ENCODE data around the gene RNF10. TPM values are rescaled to one million over a fixed set of nuclear protein-coding genes. Genes with fewer than 3 reads are reported as not detected.

RNF10 gene
- polyA plus RNA-seq, 2 donors: 110 to 288 TPM

GRCh38 chr12:120571299-120571698, 37.1 kb downstream of the RNF10 start:
- Histone ChIP-seq H3K4me1 (ENCODE audit: control insufficient read depth in 2 of 2, insufficient read depth in 2 of 2, low read length in 1 of 2) (no peaks in the 10 kb centered on the region), H3K4me3 (ENCODE audit: low read depth in 1 of 2, low read length in 2 of 2) (no peak overlapping the region), H3K36me3 (ENCODE audit: control insufficient read depth in 2 of 2, insufficient read depth in 2 of 2, low read length in 1 of 2) (peaks cover 12 to 29% of the 10 kb centered on the region in 2 donors), H3K27ac (ENCODE audit: low read depth in 2 of 2, low read length in 1 of 2) (no peak overlapping the region), H3K27me3 (ENCODE audit: control insufficient read depth in 1 of 2, insufficient read depth in 2 of 2, low read length in 2 of 2) (no peaks in the 10 kb centered on the region), H3K9me3 (ENCODE audit: control insufficient read depth in 2 of 2, insufficient read depth in 1 of 2, low read depth in 1 of 2, low read length in 1 of 2) (no peaks in the 10 kb centered on the region)
- 73 to 74% methylated on average over 5 of the region's 5 CpGs for WGBS, 2 donors

GRCh38 chr12:120573560-120573959, 39.4 kb downstream of the RNF10 start:
- H3K27ac ChIP-seq (ENCODE audit: low read depth in 2 of 2, low read length in 1 of 2): no peak overlapping the region
- H3K27me3 ChIP-seq (ENCODE audit: control insufficient read depth in 1 of 2, insufficient read depth in 2 of 2, low read length in 2 of 2): no peaks in the 10 kb centered on the region
- H3K4me1 ChIP-seq (ENCODE audit: control insufficient read depth in 2 of 2, insufficient read depth in 2 of 2, low read length in 1 of 2): no peaks in the 10 kb centered on the region
- no peaks in the 10 kb centered on the region for H3K9me3 ChIP-seq (ENCODE audit: control insufficient read depth in 2 of 2, insufficient read depth in 1 of 2, low read depth in 1 of 2, low read length in 1 of 2)
- 56 to 71% methylated on average over 6 of the region's 6 CpGs for WGBS, 2 donors
- no peak overlapping the region for H3K4me3 ChIP-seq (ENCODE audit: low read depth in 1 of 2, low read length in 2 of 2)
- H3K36me3 ChIP-seq (ENCODE audit: control insufficient read depth in 2 of 2, insufficient read depth in 2 of 2, low read length in 1 of 2): peaks cover 15 to 28% of the 10 kb centered on the region in 2 donors

- H3K4me1 ChIP-seq (ENCODE audit: control insufficient read depth in 2 of 2, insufficient read depth in 2 of 2, low read length in 1 of 2): no peaks in the 10 kb centered on the region
- WGBS, 2 donors: 86 to 96% methylated on average over 2 of the region's 2 CpGs
These were observed 40.0 kb downstream of the RNF10 start for GRCh38 chr12:120574106-120574505.

GRCh38 chr12:120579179-120579578, 45.0 kb downstream of the RNF10 start:
- 90 to 91% methylated on average over 1 of the region's 1 CpG for WGBS, 2 donors
- no peaks in the 10 kb centered on the region for H3K4me1 ChIP-seq (ENCODE audit: control insufficient read depth in 2 of 2, insufficient read depth in 2 of 2, low read length in 1 of 2)
- H3K36me3 ChIP-seq (ENCODE audit: control insufficient read depth in 2 of 2, insufficient read depth in 2 of 2, low read length in 1 of 2): peaks cover 10 to 24% of the 10 kb centered on the region in 2 donors
- H3K9me3 ChIP-seq (ENCODE audit: control insufficient read depth in 2 of 2, insufficient read depth in 1 of 2, low read depth in 1 of 2, low read length in 1 of 2): no peaks in the 10 kb centered on the region
- no peaks in the 10 kb centered on the region for H3K27me3 ChIP-seq (ENCODE audit: control insufficient read depth in 1 of 2, insufficient read depth in 2 of 2, low read length in 2 of 2)
- no peak overlapping the region for H3K27ac ChIP-seq (ENCODE audit: low read depth in 2 of 2, low read length in 1 of 2)
- no peak overlapping the region for H3K4me3 ChIP-seq (ENCODE audit: low read depth in 1 of 2, low read length in 2 of 2)

More at GRCh38 chr12:120574106-120574505, 40.0 kb downstream of the RNF10 start:
- no peak overlapping the region for H3K27ac ChIP-seq (ENCODE audit: low read depth in 2 of 2, low read length in 1 of 2)
- no peak overlapping the region for H3K4me3 ChIP-seq (ENCODE audit: low read depth in 1 of 2, low read length in 2 of 2)
- peaks cover 15 to 30% of the 10 kb centered on the region in 2 donors for H3K36me3 ChIP-seq (ENCODE audit: control insufficient read depth in 2 of 2, insufficient read depth in 2 of 2, low read length in 1 of 2)
- no peaks in the 10 kb centered on the region for H3K9me3 ChIP-seq (ENCODE audit: control insufficient read depth in 2 of 2, insufficient read depth in 1 of 2, low read depth in 1 of 2, low read length in 1 of 2)
- H3K27me3 ChIP-seq (ENCODE audit: control insufficient read depth in 1 of 2, insufficient read depth in 2 of 2, low read length in 2 of 2): no peaks in the 10 kb centered on the region

GRCh38 chr12:120580787-120581723, 46.9 kb downstream of the RNF10 start, which contains the start of gene POP5:
Gene POP5, minus strand, starts transcription at chr12:120581402. Its CDS starts 40 bp downstream, at chr12:120581362.
- Histone ChIP-seq H3K27ac (ENCODE audit: low read depth in 2 of 2, low read length in 1 of 2) (peak within 1 kb of the TSS; percentile 67 to 85), H3K4me1 (ENCODE audit: control insufficient read depth in 2 of 2, insufficient read depth in 2 of 2, low read length in 1 of 2) (no peaks in the 10 kb centered on the region), H3K9me3 (ENCODE audit: control insufficient read depth in 2 of 2, insufficient read depth in 1 of 2, low read depth in 1 of 2, low read length in 1 of 2) (no peaks in the 10 kb centered on the region), H3K27me3 (ENCODE audit: control insufficient read depth in 1 of 2, insufficient read depth in 2 of 2, low read length in 2 of 2) (no peaks in the 10 kb centered on the region), H3K4me3 (ENCODE audit: low read depth in 1 of 2, low read length in 2 of 2) (peak within 1 kb of the TSS; percentile 86 to 91), H3K36me3 (ENCODE audit: control insufficient read depth in 2 of 2, insufficient read depth in 2 of 2, low read length in 1 of 2) (peaks cover 4 to 17% of the 10 kb centered on the region in 2 donors)
- 0 to 1% methylated on average over 56 of the region's 56 CpGs for WGBS, 2 donors

- no peaks in the 10 kb centered on the region for H3K4me1 ChIP-seq (ENCODE audit: control insufficient read depth in 2 of 2, insufficient read depth in 2 of 2, low read length in 1 of 2)
- H3K4me3 ChIP-seq (ENCODE audit: low read depth in 1 of 2, low read length in 2 of 2): peak overlapping the region in 1 of 2 donors; percentile 91
- WGBS, 2 donors: 33 to 38% methylated on average over 9 of the region's 9 CpGs
- H3K27me3 ChIP-seq (ENCODE audit: control insufficient read depth in 1 of 2, insufficient read depth in 2 of 2, low read length in 2 of 2): no peaks in the 10 kb centered on the region
- H3K36me3 ChIP-seq (ENCODE audit: control insufficient read depth in 2 of 2, insufficient read depth in 2 of 2, low read length in 1 of 2): peaks cover 2 to 10% of the 10 kb centered on the region in 2 donors
- no peaks in the 10 kb centered on the region for H3K9me3 ChIP-seq (ENCODE audit: control insufficient read depth in 2 of 2, insufficient read depth in 1 of 2, low read depth in 1 of 2, low read length in 1 of 2)
- no peak overlapping the region for H3K27ac ChIP-seq (ENCODE audit: low read depth in 2 of 2, low read length in 1 of 2)
These were observed 47.8 kb downstream of the RNF10 start for GRCh38 chr12:120581998-120582397.

- H3K36me3 ChIP-seq (ENCODE audit: control insufficient read depth in 2 of 2, insufficient read depth in 2 of 2, low read length in 1 of 2): peaks cover 0 to 7% of the 10 kb centered on the region in 2 donors
- H3K27me3 ChIP-seq (ENCODE audit: control insufficient read depth in 1 of 2, insufficient read depth in 2 of 2, low read length in 2 of 2): no peaks in the 10 kb centered on the region
- no peaks in the 10 kb centered on the region for H3K4me1 ChIP-seq (ENCODE audit: control insufficient read depth in 2 of 2, insufficient read depth in 2 of 2, low read length in 1 of 2)
- H3K4me3 ChIP-seq (ENCODE audit: low read depth in 1 of 2, low read length in 2 of 2): no peak overlapping the region
- no peaks in the 10 kb centered on the region for H3K9me3 ChIP-seq (ENCODE audit: control insufficient read depth in 2 of 2, insufficient read depth in 1 of 2, low read depth in 1 of 2, low read length in 1 of 2)
- no peak overlapping the region for H3K27ac ChIP-seq (ENCODE audit: low read depth in 2 of 2, low read length in 1 of 2)
- 19 to 20% methylated on average over 20 of the region's 20 CpGs for WGBS, 2 donors
These were observed 49.4 kb downstream of the RNF10 start for GRCh38 chr12:120583478-120584030.

- Histone ChIP-seq H3K4me3 (ENCODE audit: low read depth in 1 of 2, low read length in 2 of 2) (peak overlapping the region; percentile 18 to 20), H3K27me3 (ENCODE audit: control insufficient read depth in 1 of 2, insufficient read depth in 2 of 2, low read length in 2 of 2) (no peaks in the 10 kb centered on the region), H3K9me3 (ENCODE audit: control insufficient read depth in 2 of 2, insufficient read depth in 1 of 2, low read depth in 1 of 2, low read length in 1 of 2) (no peaks in the 10 kb centered on the region), H3K4me1 (ENCODE audit: control insufficient read depth in 2 of 2, insufficient read depth in 2 of 2, low read length in 1 of 2) (no peaks in the 10 kb centered on the region), H3K27ac (ENCODE audit: low read depth in 2 of 2, low read length in 1 of 2) (no peak overlapping the region), H3K36me3 (ENCODE audit: control insufficient read depth in 2 of 2, insufficient read depth in 2 of 2, low read length in 1 of 2) (peaks cover 0 to 2% of the 10 kb centered on the region in 2 donors)
- WGBS, 2 donors: 2 to 3% methylated on average over 64 to 65 of the region's 65 CpGs
These were observed 50.4 kb downstream of the RNF10 start for GRCh38 chr12:120584343-120585149.

GRCh38 chr12:120586206-120586605, 52.0 kb downstream of the RNF10 start:
- Histone ChIP-seq H3K27ac (ENCODE audit: low read depth in 2 of 2, low read length in 1 of 2) (no peak overlapping the region), H3K36me3 (ENCODE audit: control insufficient read depth in 2 of 2, insufficient read depth in 2 of 2, low read length in 1 of 2) (no peaks in the 10 kb centered on the region), H3K27me3 (ENCODE audit: control insufficient read depth in 1 of 2, insufficient read depth in 2 of 2, low read length in 2 of 2) (no peaks in the 10 kb centered on the region), H3K4me3 (ENCODE audit: low read depth in 1 of 2, low read length in 2 of 2) (no peak overlapping the region), H3K9me3 (ENCODE audit: control insufficient read depth in 2 of 2, insufficient read depth in 1 of 2, low read depth in 1 of 2, low read length in 1 of 2) (no peaks in the 10 kb centered on the region), H3K4me1 (ENCODE audit: control insufficient read depth in 2 of 2, insufficient read depth in 2 of 2, low read length in 1 of 2) (no peaks in the 10 kb centered on the region)
- 67 to 74% methylated on average over 7 of the region's 7 CpGs for WGBS, 2 donors
